C4-2B (cell line): ENCODE data around the gene KRT7.
A peak's percentile ranks its signal among the peaks of the same experiment; 100 is the strongest.
"Not testable (repeated sequence)": the region's sequence is repeated elsewhere in the genome, so short reads cannot be mapped to it uniquely, and the experiment has no call there.

Experiments
- H3K27ac ChIP-seq: fragments of 450-650 bp; 2 replicates; pipeline ENCODE4 v1.5.1; 2017
- CTCF ChIP-seq: fragments of 450-650 bp; conservative IDR thresholded peaks from 2 replicates; pipeline ENCODE4 v1.5.1; 2017; ENCODE audit warnings: mild to moderate bottlenecking
- ZFX ChIP-seq: fragments of 450-650 bp; IDR thresholded peaks from 2 replicates; pipeline ENCODE4 v1.6.1; 2017

KRT7 gene

DNA sequence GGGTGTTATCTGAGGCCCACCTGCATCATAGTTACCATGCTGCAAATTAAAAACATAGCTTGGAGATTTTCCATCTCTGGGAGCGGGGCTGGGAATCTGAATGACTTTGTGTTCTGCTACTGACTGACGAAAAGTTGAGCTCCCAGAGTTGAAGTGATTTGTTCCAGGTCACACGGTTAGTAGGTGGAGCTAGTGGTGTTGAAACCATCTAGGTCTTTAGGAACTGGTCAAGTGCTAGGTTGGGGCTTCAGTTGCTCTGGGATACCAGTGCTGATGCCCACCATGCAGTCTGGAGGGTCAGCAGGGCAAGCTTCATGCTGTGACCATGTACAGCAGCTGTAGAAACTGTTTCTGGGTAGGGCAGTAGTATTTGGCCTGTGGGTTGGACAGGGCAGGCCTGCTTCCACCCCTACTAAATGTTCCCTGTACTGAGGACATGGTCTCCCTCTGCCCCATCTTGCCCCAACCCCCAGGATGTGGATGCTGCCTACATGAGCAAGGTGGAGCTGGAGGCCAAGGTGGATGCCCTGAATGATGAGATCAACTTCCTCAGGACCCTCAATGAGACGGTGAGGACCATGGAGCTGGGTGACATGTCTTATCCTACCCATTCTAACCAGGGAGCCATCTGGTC lies 5.3 kb downstream of the KRT7 start:
- H3K27ac ChIP-seq = no peak overlapping the region
- TF ChIP-seq CTCF (no peak), ZFX (no peak)

DNA sequence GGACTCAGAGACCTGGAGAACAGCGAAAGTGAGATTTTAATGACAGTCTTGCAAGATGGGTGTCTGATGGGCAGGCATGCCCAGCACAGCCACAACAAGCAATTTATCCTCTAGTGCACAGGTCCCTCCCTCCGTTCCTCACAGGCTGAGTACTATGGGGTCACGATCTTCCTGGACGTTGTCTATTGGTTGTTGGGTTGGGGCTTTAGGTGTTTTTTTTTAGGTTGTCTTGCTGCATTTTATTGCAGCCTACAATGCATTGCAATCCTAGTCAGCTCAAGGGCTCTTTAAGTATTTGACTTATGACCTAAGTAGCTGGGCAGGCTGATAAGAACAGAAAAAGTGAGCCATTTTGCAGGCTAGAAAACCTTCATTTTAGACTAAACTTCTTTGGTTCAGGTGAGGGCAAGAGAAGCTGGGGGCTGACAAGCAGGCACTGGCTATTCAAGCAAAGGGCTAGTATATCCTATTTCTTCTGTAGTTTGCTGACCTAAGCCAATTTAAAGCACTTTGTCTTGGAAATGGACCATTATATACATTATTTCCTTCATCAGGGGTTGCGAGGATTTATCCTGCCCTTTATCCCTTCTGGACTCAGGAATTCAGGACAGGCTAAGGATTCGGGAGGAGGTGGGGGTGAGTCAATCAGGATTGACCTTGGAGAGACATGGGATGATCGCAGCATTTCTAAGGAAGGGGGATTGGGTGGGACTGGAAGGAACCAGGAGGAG lies 6.0 kb downstream of the KRT7 start:
- H3K27ac ChIP-seq = no peak overlapping the region
- TF ChIP-seq CTCF (no peak), ZFX (no peak)

DNA sequence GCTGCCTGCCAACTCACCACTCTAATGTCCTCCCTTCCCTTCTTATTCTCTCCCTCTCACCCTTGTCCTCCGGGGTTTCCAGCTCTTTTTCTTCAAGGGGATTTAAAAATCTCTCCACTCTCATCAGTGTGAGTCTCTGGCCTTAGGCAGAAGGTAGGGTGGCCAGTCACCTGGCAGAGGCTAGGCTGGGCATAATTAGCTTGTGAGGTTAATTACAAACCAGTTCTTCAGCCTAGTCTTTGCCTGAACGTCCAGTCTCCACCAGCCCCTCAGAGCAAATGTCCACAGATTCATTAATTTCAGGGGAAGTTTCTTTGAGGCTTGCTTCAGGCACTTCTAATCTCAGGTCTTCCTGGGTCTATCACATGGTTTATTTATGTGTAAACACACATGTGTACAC lies 6.7 kb downstream of the KRT7 start:
- TF ChIP-seq ZFX (no peak), CTCF (no peak)
- no peak overlapping the region for H3K27ac ChIP-seq

GRCh38 chr12:52240247-52240646 lies 7.2 kb downstream of the KRT7 start:
- not testable (repeated sequence) for H3K27ac ChIP-seq

GRCh38 chr12:52241205-52241842 lies 8.3 kb downstream of the KRT7 start:
- no peak for TF ChIP-seq ZFX
- TF ChIP-seq CTCF = no peak
- H3K27ac ChIP-seq = no peak overlapping the region

- H3K27ac ChIP-seq = peak overlapping the region; percentile 58
- TF ChIP-seq ZFX = no peak
- TF ChIP-seq CTCF = no peak
Measured at GRCh38 chr12:52242442-52243258, 9.6 kb downstream of the KRT7 start.

DNA sequence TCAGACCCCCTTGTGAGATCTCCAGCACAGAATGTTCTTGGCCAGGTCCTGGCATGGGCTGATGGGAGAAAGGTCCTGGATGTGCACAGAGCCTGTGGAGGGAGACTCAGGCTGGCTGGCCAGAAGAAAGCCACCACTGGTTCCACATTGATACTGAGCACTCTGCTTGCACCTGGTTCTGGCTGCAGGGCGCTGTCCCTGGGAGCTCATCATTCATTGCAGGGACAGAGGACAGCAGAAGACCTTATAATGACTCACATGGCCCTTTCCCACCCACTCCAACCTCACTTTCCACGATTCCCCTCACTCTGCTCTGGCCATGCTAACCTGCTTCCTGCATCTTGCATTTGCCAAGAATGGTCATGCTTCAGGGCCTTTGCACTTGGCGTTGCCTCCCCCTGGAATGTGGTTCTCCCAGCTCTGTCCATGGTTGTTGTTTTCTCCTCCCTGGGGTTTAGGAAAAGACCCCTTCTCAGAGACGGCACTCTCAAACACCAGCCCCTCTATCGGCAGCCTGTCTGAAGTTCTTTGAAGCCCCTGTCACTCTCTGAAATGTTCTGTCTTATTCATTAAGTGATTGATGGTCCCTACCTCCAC lies 10.3 kb downstream of the KRT7 start:
- no peak for TF ChIP-seq CTCF
- no peak for TF ChIP-seq ZFX
- H3K27ac ChIP-seq = peak overlapping the region; percentile 58
